B cell (primary cell): ENCODE data around the gene TMEM131. TPM values are rescaled to one million over a fixed set of nuclear protein-coding genes. Genes with fewer than 3 reads are reported as not detected.

Experiments
- ATAC-seq: fragments of 200-7000 bp; cut with Tn5 transposase; one replicate; pipeline ENCODE4 v1.10.0; 2021; ENCODE audit warnings: low read depth, mild to moderate bottlenecking, moderate number of reproducible peaks, moderate library complexity
- CTCF ChIA-PET: fragments of 350-600 bp; sonication (Branson Sonifier 250); formaldehyde crosslinking; loops from one replicate; lab custom pipeline; 2021; ENCODE audit warnings: antibody characterized with exemption, inconsistent platforms; lab: Charles Lee
- POLR2A ChIA-PET: fragments of 350-600 bp; sonication (Branson Sonifier 250); formaldehyde crosslinking; loops from one replicate; lab custom pipeline; 2021; ENCODE audit warnings: antibody characterized with exemption; lab: Charles Lee
- DNase-seq: peaks from one replicate; pipeline ENCODE4 v3.0.0; 2013
- H2AFZ ChIP-seq: 2 replicates; pipeline ENCODE4 v1.6.1; 2012; ENCODE audit warnings: mild to moderate bottlenecking, low read depth, low read length; ENCODE audit not compliant: insufficient read depth, poor library complexity, severe bottlenecking
- H3K27ac ChIP-seq, 2 donors: 1 replicate in 1 of 2; 2 replicates in 1 of 2; pipeline ENCODE4 v1.5.1; 2012 to 2013; ENCODE audit warnings: low read length in 2 of 2, mild to moderate bottlenecking in 2 of 2, moderate library complexity in 1 of 2
- H3K27me3 ChIP-seq, 4 experiments: fragments of 200-600 bp in 1 of 4; sonication (generic) in 1 of 4; replicated peaks in 1 of 4; 1 replicate in 2 of 4; 2 replicates in 2 of 4; pipeline versions ENCODE4 v1.6.1 to v1.7.0; 2013 to 2016; ENCODE audit warnings: low read length in 3 of 4, mild to moderate bottlenecking in 2 of 4, mixed read lengths in 1 of 4, moderate library complexity in 1 of 4; ENCODE audit not compliant: insufficient read depth in 4 of 4, control insufficient read depth in 3 of 4; ENCODE audit errors: control extremely low read depth in 1 of 4
- H3K36me3 ChIP-seq, 2 experiments: replicated peaks in 1 of 2; 1 replicate in 1 of 2; 2 replicates in 1 of 2; pipeline versions ENCODE4 v1.6.1 to v1.7.1; 2013; ENCODE audit warnings: low read length in 1 of 2; ENCODE audit not compliant: insufficient read depth in 2 of 2, control insufficient read depth in 1 of 2; ENCODE audit errors: control extremely low read depth in 1 of 2, extremely low read depth in 1 of 2
- H3K4me1 ChIP-seq, 2 donors: fragments of 200-600 bp in 1 of 2; sonication (generic) in 1 of 2; 1 replicate in 1 of 2; 2 replicates in 1 of 2; pipeline versions ENCODE4 v1.5.1 to v1.6.1; 2013 to 2017; ENCODE audit warnings: low read length in 2 of 2; ENCODE audit not compliant: control insufficient read depth in 2 of 2, insufficient read depth in 2 of 2
- H3K4me2 ChIP-seq: replicated peaks from 2 replicates; pipeline ENCODE3; 2012; ENCODE audit warnings: mild to moderate bottlenecking, low read depth, low read length; ENCODE audit not compliant: poor library complexity, severe bottlenecking
- H3K4me3 ChIP-seq, 5 experiments: fragments of 200-600 bp in 1 of 5; sonication (generic) in 1 of 5; 1 replicate in 3 of 5; 2 replicates in 2 of 5; pipeline versions ENCODE4 v1.5.1 to v1.7.0; 2011 to 2016; ENCODE audit warnings: low read length in 4 of 5, mild to moderate bottlenecking in 4 of 5, low read depth in 2 of 5, control low read depth in 1 of 5, moderate library complexity in 1 of 5; ENCODE audit not compliant: insufficient read depth in 1 of 5; ENCODE audit errors: control extremely low read depth in 1 of 5, extremely low read depth in 1 of 5
- H3K79me2 ChIP-seq: fragments of 200-600 bp; sonication (generic); one replicate; pipeline ENCODE4 v1.6.0; 2016; ENCODE audit warnings: low read length; ENCODE audit not compliant: control insufficient read depth, insufficient read depth
- H3K9ac ChIP-seq: fragments of 200-600 bp; sonication (generic); 2 replicates; pipeline ENCODE4 v1.6.1; 2017; ENCODE audit warnings: mild to moderate bottlenecking, low read length, moderate library complexity
- H3K9me3 ChIP-seq, 3 donors: one replicate each; pipeline versions ENCODE4 v1.6.1 to v1.7.1; 2013; ENCODE audit warnings: low read length in 2 of 3; ENCODE audit not compliant: control insufficient read depth in 2 of 3, insufficient read depth in 1 of 3; ENCODE audit errors: control extremely low read depth in 1 of 3
- H4K20me1 ChIP-seq: 2 replicates; pipeline ENCODE4 v1.6.0; 2012; ENCODE audit warnings: mild to moderate bottlenecking, low read length; ENCODE audit not compliant: insufficient read depth, control insufficient read depth, poor library complexity, severe bottlenecking
- H3K27ac Mint-ChIP-seq: one replicate; pipeline ENCODE4 v1.8.0; 2021; ENCODE audit warnings: mixed read lengths
- H3K27me3 Mint-ChIP-seq: one replicate; pipeline ENCODE4 v1.8.0; 2021; ENCODE audit warnings: mixed read lengths
- H3K4me1 Mint-ChIP-seq: one replicate; pipeline ENCODE4 v1.8.0; 2021; ENCODE audit warnings: mixed read lengths
- H3K4me3 Mint-ChIP-seq: one replicate; pipeline ENCODE4 v1.8.0; 2021; ENCODE audit warnings: mixed read lengths
- H3K9me3 Mint-ChIP-seq: one replicate; pipeline ENCODE4 v1.8.0; 2022; ENCODE audit warnings: mixed read lengths; ENCODE audit not compliant: insufficient read depth
- EZH2 ChIP-seq: IDR thresholded peaks from 2 replicates; pipeline ENCODE4 v1.6.1; 2012; ENCODE audit warnings: borderline replicate concordance, low read depth, mild to moderate bottlenecking, moderate library complexity, low read length; ENCODE audit not compliant: insufficient read depth, poor library complexity, severe bottlenecking
- WGBS: methylation state at CpG from one replicate; pipeline ENCODE4 v1.1.5; 2013; ENCODE audit warnings: missing lambda C conversion rate; ENCODE audit not compliant: insufficient coverage; 5-methylcytosine and 5-hydroxymethylcytosine counted together
- intact Hi-C: fragments of 100-400 bp; cut with micrococcal nuclease; formaldehyde crosslinking; loops from one replicate; pipeline ENCODE4 v1.10.0; 2022
- polyA plus RNA-seq: library from polyadenylated mRNA; depleted of rRNA; stranded (reverse); fragments of >200 nt; gene quantifications from 2 replicates; pipeline ENCODE4 v1.2.3, GENCODE V29; 2012
- total RNA-seq, 2 donors: library from RNA; stranded (reverse); fragments of 120-200 nt in 1 of 2; gene quantifications; 1 replicate in 1 of 2; 2 replicates in 1 of 2; pipeline versions ENCODE4 v1.2.3 to v1.2.4, GENCODE V29; 2013 to 2022
- TF ChIP-seq, protein P1 (sequence below): fragments of 200-600 bp; IDR thresholded peaks from one replicate; pipeline ENCODE4 v1.8.0; 2022; ENCODE audit warnings: antibody characterized with exemption, mild to moderate bottlenecking

TMEM131 gene
- total and polyA plus RNA-seq, 2 donors (not counting 1 experiment from before 2014, with no cell fraction given), result 24.3 to 101 TPM

DNA sequence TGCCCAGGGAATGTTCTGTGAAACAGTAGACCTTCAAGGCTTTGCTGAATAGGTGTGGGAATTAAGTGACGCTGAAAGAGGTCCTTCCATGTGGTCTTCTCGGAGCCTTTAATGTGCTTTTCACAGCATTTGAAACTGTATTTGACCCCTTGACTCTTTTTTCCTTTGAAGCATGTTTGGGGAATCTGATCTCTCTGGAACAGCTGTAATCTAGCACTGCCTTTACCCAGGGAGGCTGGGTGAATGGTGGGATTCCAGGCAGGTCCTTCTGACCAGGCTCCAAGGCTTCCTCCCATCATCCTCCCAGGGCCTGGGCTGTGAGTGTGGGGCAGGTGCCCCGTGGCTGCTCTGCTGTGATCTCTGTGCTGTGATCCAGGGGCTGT, 278.1 kb downstream of the TMEM131 start:
- H3K27ac Mint-ChIP-seq, result peak overlapping the region; percentile 67
- Histone ChIP-seq H3K36me3 (no peaks in the 10 kb centered on the region), H3K4me3 (no peak overlapping the region), H3K4me1 (peaks cover 31 to 32% of the 10 kb centered on the region in 2 donors), H2AFZ (peak overlapping the region; percentile 90), H3K9ac (no peak overlapping the region), H3K4me2 (peak overlapping the region; percentile 73), H3K9me3 (peaks cover 0 to 15% (median 0%) of the 10 kb centered on the region in 3 donors), H3K27me3 (no peaks in the 10 kb centered on the region), H3K79me2 (peaks cover 14% of the 10 kb centered on the region), H3K27ac (peak overlapping the region in 1 of 2 donors; percentile 60), H4K20me1 (no peaks in the 10 kb centered on the region)
- H3K9me3 Mint-ChIP-seq, result no peaks in the 10 kb centered on the region
- WGBS, result 100% methylated on average over 2 of the region's 3 CpGs
- H3K27me3 Mint-ChIP-seq, result no peaks in the 10 kb centered on the region
- POLR2A ChIA-PET, result no interaction called here
- TF ChIP-seq EZH2, result no peak
- TF ChIP-seq, protein P1, sequence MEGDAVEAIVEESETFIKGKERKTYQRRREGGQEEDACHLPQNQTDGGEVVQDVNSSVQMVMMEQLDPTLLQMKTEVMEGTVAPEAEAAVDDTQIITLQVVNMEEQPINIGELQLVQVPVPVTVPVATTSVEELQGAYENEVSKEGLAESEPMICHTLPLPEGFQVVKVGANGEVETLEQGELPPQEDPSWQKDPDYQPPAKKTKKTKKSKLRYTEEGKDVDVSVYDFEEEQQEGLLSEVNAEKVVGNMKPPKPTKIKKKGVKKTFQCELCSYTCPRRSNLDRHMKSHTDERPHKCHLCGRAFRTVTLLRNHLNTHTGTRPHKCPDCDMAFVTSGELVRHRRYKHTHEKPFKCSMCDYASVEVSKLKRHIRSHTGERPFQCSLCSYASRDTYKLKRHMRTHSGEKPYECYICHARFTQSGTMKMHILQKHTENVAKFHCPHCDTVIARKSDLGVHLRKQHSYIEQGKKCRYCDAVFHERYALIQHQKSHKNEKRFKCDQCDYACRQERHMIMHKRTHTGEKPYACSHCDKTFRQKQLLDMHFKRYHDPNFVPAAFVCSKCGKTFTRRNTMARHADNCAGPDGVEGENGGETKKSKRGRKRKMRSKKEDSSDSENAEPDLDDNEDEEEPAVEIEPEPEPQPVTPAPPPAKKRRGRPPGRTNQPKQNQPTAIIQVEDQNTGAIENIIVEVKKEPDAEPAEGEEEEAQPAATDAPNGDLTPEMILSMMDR, result no peak
- H3K4me1 Mint-ChIP-seq, result peaks cover 39% of the 10 kb centered on the region
- CTCF ChIA-PET, result interaction anchor here (0.5 to 1.5 kb wide), 4 partner anchors 10 to 668 kb away, joined by 3 to 12 read pairs (median 5); no protein-coding TSS in a partner anchor
- intact Hi-C loops, result no loop called here
- H3K4me3 Mint-ChIP-seq, result peak overlapping the region; percentile 29
- no peak for ATAC-seq
- DNase-seq, result no peak

DNA sequence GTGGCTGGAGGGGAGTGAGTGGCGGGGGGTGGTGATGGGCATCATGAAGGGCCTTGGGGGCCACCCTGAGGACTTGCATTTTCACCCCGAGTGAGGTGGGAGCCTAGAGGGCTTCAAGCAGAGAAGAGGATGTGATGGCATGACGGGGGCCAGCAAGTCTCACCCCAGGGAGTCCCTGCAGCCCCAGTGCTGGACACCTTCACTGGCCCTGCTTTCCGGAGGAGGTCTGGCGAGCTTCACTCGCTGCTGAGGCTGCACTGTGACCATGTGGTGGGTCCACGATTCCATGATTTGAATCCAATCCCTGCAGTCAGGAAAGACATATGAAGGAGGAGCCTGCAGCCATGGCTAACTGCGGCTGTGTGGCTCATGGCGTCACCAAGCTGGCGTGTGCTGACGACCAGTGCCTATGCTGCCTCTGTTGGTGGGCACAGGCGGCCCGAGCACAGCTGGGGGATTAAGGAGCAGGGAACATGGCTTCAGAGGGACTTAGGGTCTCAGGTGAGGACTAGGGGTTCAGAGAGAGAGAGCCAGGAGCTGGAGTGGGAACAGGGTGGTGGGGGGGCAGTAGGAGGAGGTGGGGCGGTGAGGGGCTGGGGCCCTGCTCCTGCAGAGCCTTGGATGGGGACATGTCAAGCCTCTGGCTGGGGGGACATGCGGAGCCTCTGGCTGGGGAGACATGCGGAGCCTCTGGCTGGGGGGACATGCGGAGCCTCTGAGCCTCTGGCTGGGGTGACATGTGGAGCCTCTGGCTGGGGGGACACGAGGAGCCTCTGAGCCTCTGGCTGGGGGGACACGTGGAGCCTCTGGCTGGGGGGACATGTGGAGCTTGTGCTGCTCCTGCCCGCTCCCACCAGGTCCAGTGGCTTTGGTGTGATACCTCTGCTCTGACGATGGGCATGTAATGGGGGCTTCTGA, 278.8 kb downstream of the TMEM131 start:
- CTCF ChIA-PET, result interaction anchor here (0.5 to 1.5 kb wide), 3 partner anchors 11 to 668 kb away, joined by 3 to 6 read pairs (median 4); no protein-coding TSS in a partner anchor
- no peaks in the 10 kb centered on the region for H3K9me3 Mint-ChIP-seq

More for the DNA sequence above, 278.8 kb downstream of the TMEM131 start:
- peaks cover 31 to 32% of the 10 kb centered on the region in 2 donors for H3K4me1 ChIP-seq
- no peaks in the 10 kb centered on the region for H3K27me3 ChIP-seq
- WGBS, result 95% methylated on average over 21 of the region's 21 CpGs
- no peak overlapping the region for H2AFZ ChIP-seq
- H3K4me2 ChIP-seq, result no peak overlapping the region
- intact Hi-C loops, result no loop called here
- no peak for DNase-seq
- TF ChIP-seq, protein P1, result no peak
- no peak for TF ChIP-seq EZH2
- H4K20me1 ChIP-seq, result no peaks in the 10 kb centered on the region
- no peak overlapping the region for H3K9ac ChIP-seq
- no peaks in the 10 kb centered on the region for H3K36me3 ChIP-seq
- POLR2A ChIA-PET, result no interaction called here
- peaks cover 14% of the 10 kb centered on the region for H3K79me2 ChIP-seq
- no peak overlapping the region for H3K4me3 Mint-ChIP-seq
- peak overlapping the region; percentile 80 for H3K27ac Mint-ChIP-seq
- H3K4me3 ChIP-seq, result no peak overlapping the region
- peaks cover 0 to 15% (median 0%) of the 10 kb centered on the region in 3 donors for H3K9me3 ChIP-seq
- no peak overlapping the region for H3K27ac ChIP-seq
- ATAC-seq, result no peak
- no peaks in the 10 kb centered on the region for H3K27me3 Mint-ChIP-seq
- peaks cover 39% of the 10 kb centered on the region for H3K4me1 Mint-ChIP-seq
